Activated CD4-positive, alpha-beta T cell treated with anti-CD3 and anti-CD28 coated beads for 36 hours (primary cell): ENCODE measurements around the gene VILL. TPM values are rescaled to one million over a fixed set of nuclear protein-coding genes. Genes with fewer than 3 reads are reported as not detected.
"Not testable (repeated sequence)": the region's sequence is repeated elsewhere in the genome, so short reads cannot be mapped to it uniquely, and the experiment has no call there.

Experiments
- ATAC-seq: fragments of 200-7000 bp; cut with Tn5 transposase; one replicate; pipeline ENCODE4 v1.10.0; 2021; ENCODE audit warnings: mild to moderate bottlenecking, moderate library complexity
- CTCF ChIA-PET: fragments of 350-600 bp; sonication (Branson Sonifier 250); formaldehyde crosslinking; loops from one replicate; lab custom pipeline; 2021; ENCODE audit warnings: antibody characterized with exemption; lab: Charles Lee
- POLR2A ChIA-PET: fragments of 350-600 bp; sonication (Branson Sonifier 250); formaldehyde crosslinking; loops from one replicate; lab custom pipeline; 2021; ENCODE audit warnings: antibody characterized with exemption, inconsistent platforms; lab: Charles Lee
- DNase-seq: peaks from one replicate; pipeline ENCODE4 v3.0.0-alpha.2; 2020
- H3K27ac Mint-ChIP-seq: one replicate; pipeline ENCODE4 v1.8.0; 2021; ENCODE audit warnings: mixed read lengths
- H3K27me3 Mint-ChIP-seq: one replicate; pipeline ENCODE4 v1.8.0; 2021; ENCODE audit warnings: mixed read lengths
- H3K36me3 Mint-ChIP-seq: one replicate; pipeline ENCODE4 v1.8.0; 2021; ENCODE audit warnings: low read depth, mixed read lengths
- H3K4me1 Mint-ChIP-seq: one replicate; pipeline ENCODE4 v1.8.0; 2021; ENCODE audit warnings: mixed read lengths
- H3K4me3 Mint-ChIP-seq: one replicate; pipeline ENCODE4 v1.8.0; 2021; ENCODE audit warnings: mild to moderate bottlenecking, moderate library complexity, mixed read lengths
- H3K9me3 Mint-ChIP-seq: one replicate; pipeline ENCODE4 v1.8.0; 2021; ENCODE audit warnings: low read depth, mixed read lengths
- intact Hi-C, 2 experiments: fragments of 100-400 bp; cut with DNase I in 1 of 2; cut with micrococcal nuclease in 1 of 2; formaldehyde crosslinking; loops; one replicate each; pipeline versions ENCODE4 v1.14.2 to v1.15.1; 2022 to 2024; cut with DNase I, micrococcal nuclease
- total RNA-seq, 2 experiments: library from RNA; stranded (reverse); gene quantifications; one replicate each; pipeline ENCODE4 v1.2.3, GENCODE V29; 2021

The VILL gene
- total RNA-seq, 2 experiments from 2014 or later: 9.2 to 12.1 TPM

DNA sequence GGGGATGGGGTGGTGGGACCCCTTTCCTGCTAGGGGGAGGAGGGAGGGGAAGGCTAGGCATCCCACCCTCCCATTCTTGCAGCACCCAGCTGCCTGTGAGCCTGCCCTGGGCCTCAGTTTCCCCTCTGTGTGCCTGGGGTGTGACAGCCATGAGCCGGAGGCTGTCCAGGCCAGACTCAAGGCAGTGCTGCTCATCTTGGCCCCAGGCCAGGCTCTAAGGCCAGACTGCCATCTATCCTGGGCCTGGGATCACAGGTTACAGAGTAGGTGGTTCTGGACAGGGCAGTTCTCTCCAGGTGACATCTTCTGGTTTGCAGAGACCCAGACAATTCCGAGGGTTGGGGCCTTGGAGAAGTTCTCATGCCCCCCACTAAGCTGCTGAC, 3.3 kb upstream of the VILL start:
- intact Hi-C loops: no loop called here
- ChIA-PET POLR2A (no interaction called here), CTCF (no interaction called here)
- peaks cover 3% of the 10 kb centered on the region for H3K4me1 Mint-ChIP-seq
- H3K27me3 Mint-ChIP-seq: no peaks in the 10 kb centered on the region
- no peak overlapping the region for H3K27ac Mint-ChIP-seq
- H3K9me3 Mint-ChIP-seq: no peaks in the 10 kb centered on the region
- H3K4me3 Mint-ChIP-seq: no peak overlapping the region
- no peaks in the 10 kb centered on the region for H3K36me3 Mint-ChIP-seq
- no peak for ATAC-seq
- DNase-seq: no peak

- DNase-seq (no peak), ATAC-seq (no peak)
- CTCF ChIA-PET: no interaction called here
- no peaks in the 10 kb centered on the region for H3K36me3 Mint-ChIP-seq
- H3K27ac Mint-ChIP-seq: no peak overlapping the region
- POLR2A ChIA-PET: no interaction called here
- no peaks in the 10 kb centered on the region for H3K27me3 Mint-ChIP-seq
- H3K4me1 Mint-ChIP-seq: peaks cover 3% of the 10 kb centered on the region
- no peak overlapping the region for H3K4me3 Mint-ChIP-seq
- intact Hi-C loops: no loop called here
- no peaks in the 10 kb centered on the region for H3K9me3 Mint-ChIP-seq
Observed at GRCh38 chr3:37987751-37988179, 2.8 kb upstream of the VILL start.

DNA sequence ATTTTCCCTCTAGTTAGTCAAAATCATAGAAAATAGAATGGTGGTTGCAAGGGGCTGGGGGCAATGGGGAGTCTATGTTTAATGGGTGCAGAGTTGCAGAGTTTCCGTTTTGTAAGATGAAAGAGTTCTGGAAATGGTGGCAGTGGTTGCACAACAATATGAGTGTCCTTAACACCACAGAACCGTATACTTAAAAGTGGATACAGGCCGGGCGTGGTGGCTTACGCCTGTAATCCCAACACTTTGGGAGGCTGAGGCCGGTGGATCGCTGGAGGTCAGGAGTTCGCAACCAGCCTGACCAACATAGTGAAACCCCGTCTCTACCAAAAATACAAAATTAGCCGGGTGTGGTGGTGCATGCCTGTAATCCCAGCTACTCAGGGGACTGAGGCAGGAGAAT, 2.2 kb upstream of the VILL start:
- DNase-seq, H3K36me3 Mint-ChIP-seq, intact Hi-C loops, POLR2A ChIA-PET, H3K27ac Mint-ChIP-seq, ATAC-seq, H3K4me3 Mint-ChIP-seq, H3K27me3 Mint-ChIP-seq, H3K4me1 Mint-ChIP-seq, H3K9me3 Mint-ChIP-seq: not testable (repeated sequence)
- CTCF ChIA-PET: interaction anchor here (1.0 kb wide), 1 partner anchor 9 kb away, joined by 4 read pairs; no protein-coding TSS in a partner anchor

DNA sequence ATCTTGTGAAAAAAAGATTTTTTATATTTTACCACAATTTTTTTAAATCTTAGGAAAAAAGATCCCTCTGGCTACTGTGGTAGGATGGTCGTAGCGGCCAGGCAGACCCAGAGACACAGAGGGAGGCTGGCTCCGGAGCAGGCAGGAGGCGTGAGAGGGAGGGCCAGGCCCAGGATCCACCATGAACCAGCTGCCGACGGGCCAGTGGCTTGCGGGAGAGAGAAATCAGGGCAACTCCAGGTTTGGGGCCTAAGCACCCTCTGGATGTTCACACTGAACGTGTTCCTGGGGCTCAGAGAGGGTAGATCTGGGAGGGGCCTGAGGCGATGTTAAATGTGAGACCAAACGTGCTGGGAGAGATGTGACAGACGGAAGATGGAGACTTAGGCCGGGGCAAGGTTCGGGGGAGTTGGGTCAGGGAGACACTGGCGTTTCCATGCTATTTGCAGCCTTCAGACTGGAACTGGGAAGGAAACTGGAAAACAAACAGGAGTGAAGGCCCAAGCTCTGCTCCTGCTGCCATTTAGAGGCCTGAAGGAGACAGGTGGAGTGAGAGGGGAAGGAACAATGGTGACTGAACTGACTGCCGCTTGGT, 1.6 kb upstream of the VILL start:
- no peaks in the 10 kb centered on the region for H3K36me3 Mint-ChIP-seq
- H3K4me1 Mint-ChIP-seq: peaks cover 10% of the 10 kb centered on the region
- no peaks in the 10 kb centered on the region for H3K9me3 Mint-ChIP-seq
- DNase-seq: no peak
- intact Hi-C loops: no loop called here
- no peak for ATAC-seq
- H3K27ac Mint-ChIP-seq: no peak overlapping the region
- no peak overlapping the region for H3K4me3 Mint-ChIP-seq
- no peaks in the 10 kb centered on the region for H3K27me3 Mint-ChIP-seq
- ChIA-PET CTCF (interaction anchor here (1.0 kb wide), 1 partner anchor 8 kb away, joined by 4 read pairs; no protein-coding TSS in a partner anchor), POLR2A (no interaction called here)

- no peaks in the 10 kb centered on the region for H3K27me3 Mint-ChIP-seq
- ATAC-seq: no peak
- ChIA-PET CTCF (no interaction called here), POLR2A (no interaction called here)
- no peak for DNase-seq
- H3K27ac Mint-ChIP-seq: no peak overlapping the region
- peaks cover 15% of the 10 kb centered on the region for H3K4me1 Mint-ChIP-seq
- intact Hi-C loops: no loop called here
- no peaks in the 10 kb centered on the region for H3K36me3 Mint-ChIP-seq
- H3K4me3 Mint-ChIP-seq: no peak overlapping the region
- no peaks in the 10 kb centered on the region for H3K9me3 Mint-ChIP-seq
Observed at GRCh38 chr3:37989821-37990480, 635 bp upstream of the VILL start.

DNA sequence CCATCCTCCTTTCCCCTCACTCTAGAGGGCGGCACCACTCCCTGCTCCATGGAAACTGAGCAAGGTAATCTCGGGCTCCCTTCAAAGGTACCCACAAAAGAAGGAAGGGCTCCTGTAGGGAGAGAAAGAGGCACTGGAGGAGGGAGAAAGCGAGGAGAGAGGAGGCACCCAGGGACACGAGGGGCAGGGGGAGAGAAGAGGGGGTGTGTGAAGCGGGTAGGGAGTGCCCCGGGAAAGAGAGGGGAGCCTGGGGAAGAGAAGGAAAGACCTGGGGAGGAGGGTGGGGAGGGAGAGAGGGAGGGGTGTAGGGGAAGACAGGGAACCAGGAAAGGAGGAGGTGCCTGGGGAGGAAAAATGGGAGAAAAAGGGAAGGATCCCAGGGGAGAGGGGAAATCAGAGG, 523 bp downstream of the VILL start:
- POLR2A ChIA-PET: no interaction called here
- Mint-ChIP-seq H3K9me3 (no peaks in the 10 kb centered on the region), H3K27ac (no peak overlapping the region), H3K27me3 (no peaks in the 10 kb centered on the region), H3K4me1 (peaks cover 27% of the 10 kb centered on the region), H3K36me3 (peaks cover 7% of the 10 kb centered on the region), H3K4me3 (no peak overlapping the region)
- CTCF ChIA-PET: no interaction called here
- no peak for DNase-seq
- intact Hi-C loops: no loop called here
- no peak for ATAC-seq

- H3K36me3 Mint-ChIP-seq: peaks cover 14% of the 10 kb centered on the region
- no peaks in the 10 kb centered on the region for H3K27me3 Mint-ChIP-seq
- H3K27ac Mint-ChIP-seq: no peak overlapping the region
- intact Hi-C loops: no loop called here
- peaks cover 34% of the 10 kb centered on the region for H3K4me1 Mint-ChIP-seq
- ChIA-PET CTCF (interaction anchor here (1.6 kb wide), 1 partner anchor 17 kb away, joined by 4 read pairs; no protein-coding TSS in a partner anchor), POLR2A (interaction anchor here (1.3 kb wide), 1 partner anchor 145 kb away, joined by 5 read pairs; the partner anchor contains the start of gene ACAA1)
- H3K9me3 Mint-ChIP-seq: no peaks in the 10 kb centered on the region
- no peak overlapping the region for H3K4me3 Mint-ChIP-seq
- DNase-seq: no peak
- ATAC-seq: no peak
Observed at GRCh38 chr3:37991823-37992222, 1.2 kb downstream of the VILL start.

DNA sequence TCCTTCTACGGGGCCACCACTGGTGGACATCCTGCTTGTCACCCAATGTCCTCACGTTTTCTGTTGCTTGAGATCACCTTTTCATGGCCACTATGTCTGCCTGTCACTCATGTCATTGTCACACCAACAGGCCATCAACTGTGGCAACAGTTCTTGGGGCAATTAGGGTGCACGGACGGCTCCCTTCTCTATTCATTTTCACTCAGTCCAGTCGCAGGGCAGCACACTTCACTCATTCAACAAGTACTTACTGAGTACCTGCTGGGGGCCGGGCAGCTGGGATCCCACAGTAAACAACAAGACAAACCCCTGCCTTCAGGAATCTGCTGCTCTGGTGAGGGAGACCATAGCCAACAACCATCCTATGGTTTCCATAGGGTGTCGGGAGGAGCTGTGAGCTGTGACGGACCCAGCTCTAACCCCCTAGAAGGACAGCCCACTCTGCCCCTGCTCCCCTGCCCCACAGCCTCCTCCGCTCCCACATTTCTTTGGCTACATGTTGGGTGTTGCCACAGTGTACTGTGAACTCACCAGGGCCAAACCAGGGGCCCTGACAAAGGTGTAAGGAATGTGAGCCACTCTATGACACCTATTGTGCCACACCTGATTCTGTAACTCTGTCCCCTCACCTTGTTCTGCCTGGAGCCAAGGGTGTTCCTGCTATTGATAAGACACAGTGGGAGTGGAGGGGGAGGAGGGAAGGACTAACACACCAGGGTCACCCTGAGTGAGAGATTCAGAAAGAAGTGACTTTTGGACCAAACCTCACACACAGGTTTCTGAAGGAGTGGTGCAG, 1.9 kb downstream of the VILL start:
- Mint-ChIP-seq H3K9me3 (no peaks in the 10 kb centered on the region), H3K4me3 (no peak overlapping the region), H3K36me3 (peaks cover 16% of the 10 kb centered on the region), H3K27ac (no peak overlapping the region), H3K4me1 (peaks cover 36% of the 10 kb centered on the region), H3K27me3 (no peaks in the 10 kb centered on the region)
- DNase-seq (no peak), ATAC-seq (no peak)
- ChIA-PET POLR2A (interaction anchor here (1.3 kb wide), 1 partner anchor 144 kb away, joined by 5 read pairs; the partner anchor contains the start of gene ACAA1), CTCF (interaction anchor here (1.2 to 1.6 kb wide), 2 partner anchors 9 to 17 kb away, joined by 3 to 4 read pairs; no protein-coding TSS in a partner anchor)
- intact Hi-C loops: no loop called here

GRCh38 chr3:37993067-37993455, 2.5 kb downstream of the VILL start:
- Mint-ChIP-seq H3K4me1 (peaks cover 36% of the 10 kb centered on the region), H3K4me3 (no peak overlapping the region), H3K27ac (no peak overlapping the region), H3K9me3 (no peaks in the 10 kb centered on the region), H3K27me3 (no peaks in the 10 kb centered on the region), H3K36me3 (peaks cover 16% of the 10 kb centered on the region)
- intact Hi-C loops: no loop called here
- ATAC-seq: no peak
- CTCF ChIA-PET: interaction anchor here (1.2 to 1.6 kb wide), 2 partner anchors 9 to 18 kb away, joined by 3 to 4 read pairs; no protein-coding TSS in a partner anchor
- DNase-seq: no peak
- POLR2A ChIA-PET: interaction anchor here (1.3 kb wide), 1 partner anchor 144 kb away, joined by 5 read pairs; the partner anchor contains the start of gene ACAA1

DNA sequence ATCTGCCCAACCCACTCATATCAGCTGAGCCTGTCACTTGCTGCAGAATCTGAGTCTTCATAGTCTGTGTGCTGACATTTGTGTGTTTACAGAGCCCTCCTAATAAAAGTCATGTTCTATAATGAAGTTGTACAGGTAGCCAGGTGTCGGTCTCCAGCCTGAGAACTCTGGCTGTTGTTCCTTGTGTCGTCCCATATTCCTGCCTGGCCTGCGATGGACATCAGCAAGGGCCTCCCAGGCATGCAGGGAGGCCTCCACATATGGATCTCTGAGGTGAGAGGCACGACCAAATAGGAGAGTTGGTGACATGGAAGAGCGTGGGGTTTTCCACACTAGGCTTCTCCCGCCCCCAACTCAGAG, 2.9 kb downstream of the VILL start:
- H3K27me3 Mint-ChIP-seq: no peaks in the 10 kb centered on the region
- CTCF ChIA-PET: interaction anchor here (1.2 to 1.6 kb wide), 2 partner anchors 10 to 18 kb away, joined by 3 to 4 read pairs; no protein-coding TSS in a partner anchor
- intact Hi-C loops: no loop called here
- POLR2A ChIA-PET: no interaction called here
- H3K4me3 Mint-ChIP-seq: peak overlapping the region; percentile 91
- H3K27ac Mint-ChIP-seq: peak overlapping the region; percentile 96
- peaks cover 16% of the 10 kb centered on the region for H3K36me3 Mint-ChIP-seq
- DNase-seq (no peak), ATAC-seq (no peak)
- H3K9me3 Mint-ChIP-seq: no peaks in the 10 kb centered on the region
- H3K4me1 Mint-ChIP-seq: peaks cover 38% of the 10 kb centered on the region
